PC-9 (cell line): Measurements from ENCODE around the gene TENM4. TPM values are rescaled to one million over a fixed set of nuclear protein-coding genes. Genes with fewer than 3 reads are reported as not detected.

Experiments
- BruUV-seq: library from RNA; stranded (reverse); fragments of 400-500 nt; replicated peaks from 2 replicates; lab custom pipeline; 2021; lab: Mats Ljungman, UMichigan
- CTCF ChIA-PET: fragments of 300-600 bp; sonication (Branson Sonifier 250); formaldehyde crosslinking; loops from one replicate; lab custom pipeline; 2022; ENCODE audit warnings: antibody characterized with exemption; lab: Charles Lee
- POLR2A ChIA-PET: fragments of 300-600 bp; sonication (Branson Sonifier 250); formaldehyde crosslinking; loops from one replicate; lab custom pipeline; 2022; ENCODE audit warnings: antibody characterized with exemption; ENCODE audit not compliant: unreplicated experiment; lab: Charles Lee
- DNase-seq, 2 experiments: peaks; one replicate each; pipeline versions ENCODE4 v3.0.0 to v3.0.0-alpha.2; 2015 to 2022; ENCODE audit warnings: mixed read lengths in 1 of 2
- H2AFZ ChIP-seq: fragments of 200-600 bp; sonication (generic); 2 replicates; pipeline ENCODE4 v1.8.1; 2017; ENCODE audit warnings: antibody characterized with exemption
- H3F3A ChIP-seq: fragments of 200-600 bp; sonication (generic); 2 replicates; pipeline ENCODE4 v1.8.1; 2017; ENCODE audit warnings: antibody characterized with exemption, mild to moderate bottlenecking, low read depth; ENCODE audit not compliant: insufficient read depth
- H3K27ac ChIP-seq: fragments of 200-600 bp; sonication (generic); 2 replicates; pipeline ENCODE4 v1.6.1; 2016; ENCODE audit warnings: mixed run types
- H3K27me3 ChIP-seq: fragments of 200-600 bp; sonication (generic); 2 replicates; pipeline ENCODE4 v1.6.1; 2016; ENCODE audit warnings: low read depth, mixed run types; ENCODE audit not compliant: insufficient read depth
- H3K36me3 ChIP-seq: fragments of 200-600 bp; sonication (generic); 2 replicates; pipeline ENCODE4 v1.6.1; 2016; ENCODE audit warnings: low read depth, mixed run types
- H3K4me1 ChIP-seq: fragments of 200-600 bp; sonication (generic); replicated peaks from 2 replicates; pipeline ENCODE4 v1.6.1; 2016; ENCODE audit warnings: mixed run types; ENCODE audit not compliant: insufficient read depth
- H3K4me2 ChIP-seq: fragments of 200-600 bp; sonication (generic); 2 replicates; pipeline ENCODE4 v1.6.1; 2017; ENCODE audit warnings: mixed run types
- H3K4me3 ChIP-seq: fragments of 200-600 bp; sonication (generic); 2 replicates; pipeline ENCODE4 v1.6.1; 2016; ENCODE audit warnings: mixed run types
- H3K79me2 ChIP-seq: fragments of 200-600 bp; sonication (generic); 2 replicates; pipeline ENCODE4 v1.6.1; 2017; ENCODE audit warnings: low read depth, mixed run types
- H3K9me2 ChIP-seq: fragments of 200-600 bp; sonication (generic); 2 replicates; pipeline ENCODE4 v1.8.1; 2017; ENCODE audit warnings: mild to moderate bottlenecking; ENCODE audit not compliant: insufficient read depth
- H3K9me3 ChIP-seq: fragments of 200-600 bp; sonication (generic); 2 replicates; pipeline ENCODE4 v1.8.1; 2016; ENCODE audit warnings: low read depth; ENCODE audit not compliant: insufficient read depth
- H4K20me1 ChIP-seq: fragments of 200-600 bp; sonication (generic); 2 replicates; pipeline ENCODE4 v1.8.1; 2017; ENCODE audit not compliant: insufficient read depth
- CTCF ChIP-seq: fragments of 200-600 bp; sonication (generic); conservative IDR thresholded peaks from 2 replicates; pipeline ENCODE4 v1.6.1; 2017; ENCODE audit warnings: mixed run types, antibody characterized with exemption, mild to moderate bottlenecking, moderate library complexity
- EZH2 ChIP-seq: fragments of 200-600 bp; sonication (generic); IDR thresholded peaks from 2 replicates; pipeline ENCODE4 v1.8.0; 2017; ENCODE audit warnings: antibody characterized with exemption, low read depth
- intact Hi-C: fragments of 100-400 bp; cut with micrococcal nuclease; formaldehyde crosslinking; loops from one replicate; pipeline ENCODE4 v1.10.0; 2022; ENCODE audit not compliant: unreplicated experiment
- total RNA-seq: library from RNA; stranded (reverse); gene quantifications from 2 replicates; pipeline ENCODE4 v1.2.3, GENCODE V29; 2021

Gene TENM4
- total RNA-seq, 1 experiment from 2014 or later: not detected

- Histone ChIP-seq H2AFZ (no peak overlapping the region), H3K27ac (no peak overlapping the region), H3K4me1 (no peaks in the 10 kb centered on the region), H3K4me2 (no peak overlapping the region), H3K79me2 (no peaks in the 10 kb centered on the region), H3K4me3 (no peak overlapping the region), H3K27me3 (peaks cover 60% of the 10 kb centered on the region), H4K20me1 (no peaks in the 10 kb centered on the region), H3K9me2 (no peaks in the 10 kb centered on the region), H3K9me3 (no peaks in the 10 kb centered on the region), H3F3A (no peaks in the 10 kb centered on the region), H3K36me3 (no peaks in the 10 kb centered on the region)
- intact Hi-C loops: no loop called here
- CTCF ChIA-PET: no interaction called here
- TF ChIP-seq EZH2 (no peak), CTCF (no peak)
- POLR2A ChIA-PET: no interaction called here
- no TSS peak for BruUV-seq
- DNase-seq: no peak
Measured at GRCh38 chr11:78737891-78738290, 702.9 kb downstream of the TENM4 start.

GRCh38 chr11:78737301-78737700 is 703.5 kb downstream of the TENM4 start:
- H3K27ac ChIP-seq: no peak overlapping the region
- no peaks in the 10 kb centered on the region for H3K9me3 ChIP-seq
- ChIA-PET CTCF (no interaction called here), POLR2A (no interaction called here)
- no peaks in the 10 kb centered on the region for H3K79me2 ChIP-seq
- no peaks in the 10 kb centered on the region for H3K4me1 ChIP-seq
- DNase-seq: no peak
- H3K36me3 ChIP-seq: no peaks in the 10 kb centered on the region
- intact Hi-C loops: no loop called here
- peaks cover 60% of the 10 kb centered on the region for H3K27me3 ChIP-seq
- no peak overlapping the region for H3K4me2 ChIP-seq
- BruUV-seq: no TSS peak
- H2AFZ ChIP-seq: no peak overlapping the region
- H3F3A ChIP-seq: no peaks in the 10 kb centered on the region
- H3K4me3 ChIP-seq: no peak overlapping the region
- H4K20me1 ChIP-seq: no peaks in the 10 kb centered on the region
- H3K9me2 ChIP-seq: no peaks in the 10 kb centered on the region
- no peak for TF ChIP-seq EZH2
- no peak for TF ChIP-seq CTCF

- no peaks in the 10 kb centered on the region for H3K4me1 ChIP-seq
- H3K9me3 ChIP-seq: no peaks in the 10 kb centered on the region
- POLR2A ChIA-PET: no interaction called here
- H2AFZ ChIP-seq: no peak overlapping the region
- TF ChIP-seq CTCF (no peak), EZH2 (no peak)
- H4K20me1 ChIP-seq: no peaks in the 10 kb centered on the region
- H3K9me2 ChIP-seq: no peaks in the 10 kb centered on the region
- no peaks in the 10 kb centered on the region for H3F3A ChIP-seq
- intact Hi-C loops: no loop called here
- H3K27me3 ChIP-seq: peaks cover 60% of the 10 kb centered on the region
- no peaks in the 10 kb centered on the region for H3K36me3 ChIP-seq
- no peak overlapping the region for H3K27ac ChIP-seq
- H3K79me2 ChIP-seq: no peaks in the 10 kb centered on the region
- no peak for DNase-seq
- no peak overlapping the region for H3K4me3 ChIP-seq
- CTCF ChIA-PET: no interaction called here
- BruUV-seq: no TSS peak
- no peak overlapping the region for H3K4me2 ChIP-seq
Measured at GRCh38 chr11:78735711-78736110, 705.1 kb downstream of the TENM4 start.
